Sigmoid colon (tissue), 7 donors: ENCODE data around the gene SIGMAR1. TPM values are rescaled to one million over a fixed set of nuclear protein-coding genes. Genes with fewer than 3 reads are reported as not detected.

Experiments
- DNase-seq: peaks from one replicate; pipeline ENCODE4 v3.0.0-alpha.2; 2019
- H3K27ac ChIP-seq, 4 donors: fragments of 200-600 bp; sonication (generic); one replicate each; pipeline ENCODE4 v1.5.1; 2016 to 2019; ENCODE audit warnings: mild to moderate bottlenecking in 1 of 4
- H3K27me3 ChIP-seq, 3 donors: fragments of 200-600 bp; sonication (generic); one replicate each; pipeline ENCODE4 v1.5.1; 2019; ENCODE audit warnings: mild to moderate bottlenecking in 1 of 3
- H3K36me3 ChIP-seq, 4 donors: fragments of 200-600 bp; sonication (generic); one replicate each; pipeline ENCODE4 v1.5.1; 2016 to 2019
- H3K4me1 ChIP-seq, 4 donors: fragments of 200-600 bp; sonication (generic); one replicate each; pipeline ENCODE4 v1.5.1; 2017 to 2019
- H3K4me3 ChIP-seq, 4 donors: fragments of 200-600 bp; sonication (generic); one replicate each; pipeline ENCODE4 v1.5.1; 2017 to 2019; ENCODE audit warnings: mild to moderate bottlenecking in 2 of 4, moderate library complexity in 1 of 4
- H3K9me3 ChIP-seq, 4 donors: fragments of 200-600 bp in 3 of 4; sonication (generic) in 3 of 4; one replicate each; pipeline versions ENCODE4 v1.5.1 to v1.6.1; 2013 to 2019
- CTCF ChIP-seq, 4 experiments: fragments of 450-650 bp in 3 of 4; fragments of 200-600 bp in 1 of 4; IDR thresholded peaks; one replicate each; pipeline ENCODE4 v1.5.1; 2016 to 2019; ENCODE audit warnings: antibody characterized with exemption in 4 of 4, mild to moderate bottlenecking in 3 of 4, moderate library complexity in 2 of 4
- EP300 ChIP-seq, 4 donors: sonication (generic); formaldehyde crosslinking; IDR thresholded peaks; one replicate each; pipeline ENCODE4 v1.6.1; 2017; ENCODE audit warnings: antibody characterized with exemption in 4 of 4
- POLR2A ChIP-seq, 2 donors: fragments of 450-650 bp; IDR thresholded peaks; one replicate each; pipeline ENCODE4 v1.6.1; 2016; ENCODE audit warnings: antibody characterized with exemption in 2 of 2, mild to moderate bottlenecking in 2 of 2, moderate library complexity in 2 of 2
- POLR2AphosphoS5 ChIP-seq, 4 donors: sonication (generic); formaldehyde crosslinking; IDR thresholded peaks; one replicate each; pipeline ENCODE4 v1.6.1; 2017; ENCODE audit warnings: antibody characterized with exemption in 4 of 4
- WGBS, 2 donors: extraction: QIAGEN DNeasy Blood & Tissue Kit; methylation state at CpG; one replicate each; pipeline ENCODE4 v1.1.7; 2013; 5-methylcytosine and 5-hydroxymethylcytosine counted together
- intact Hi-C: fragments of 100-400 bp; cut with DNase I; formaldehyde crosslinking; loops from one replicate; pipeline ENCODE4 v1.15.1; 2023
- polyA plus RNA-seq, 3 donors: library from polyadenylated mRNA; stranded (reverse); fragments of 200-250 nt; gene quantifications; one replicate each; pipeline ENCODE4 v1.2.3, GENCODE V29; 2013
- total RNA-seq, 4 donors: library from RNA; depleted of rRNA; stranded (reverse); fragments of >200 nt; gene quantifications; one replicate each; pipeline ENCODE4 v1.1.0, GENCODE V29; 2016
- donor health status: healthy with polysubstance abuse.
- donor health status: Bipolar disorder and iron deficiency.
- donor health status: healthy.

SIGMAR1 gene
- total RNA-seq, result 10 to 100 TPM; 69.0 to 82.6 (median 72.6) TPM
- 10 to 100 TPM; 12.0 to 71.5 (median 13.2) TPM for polyA plus RNA-seq

DNA sequence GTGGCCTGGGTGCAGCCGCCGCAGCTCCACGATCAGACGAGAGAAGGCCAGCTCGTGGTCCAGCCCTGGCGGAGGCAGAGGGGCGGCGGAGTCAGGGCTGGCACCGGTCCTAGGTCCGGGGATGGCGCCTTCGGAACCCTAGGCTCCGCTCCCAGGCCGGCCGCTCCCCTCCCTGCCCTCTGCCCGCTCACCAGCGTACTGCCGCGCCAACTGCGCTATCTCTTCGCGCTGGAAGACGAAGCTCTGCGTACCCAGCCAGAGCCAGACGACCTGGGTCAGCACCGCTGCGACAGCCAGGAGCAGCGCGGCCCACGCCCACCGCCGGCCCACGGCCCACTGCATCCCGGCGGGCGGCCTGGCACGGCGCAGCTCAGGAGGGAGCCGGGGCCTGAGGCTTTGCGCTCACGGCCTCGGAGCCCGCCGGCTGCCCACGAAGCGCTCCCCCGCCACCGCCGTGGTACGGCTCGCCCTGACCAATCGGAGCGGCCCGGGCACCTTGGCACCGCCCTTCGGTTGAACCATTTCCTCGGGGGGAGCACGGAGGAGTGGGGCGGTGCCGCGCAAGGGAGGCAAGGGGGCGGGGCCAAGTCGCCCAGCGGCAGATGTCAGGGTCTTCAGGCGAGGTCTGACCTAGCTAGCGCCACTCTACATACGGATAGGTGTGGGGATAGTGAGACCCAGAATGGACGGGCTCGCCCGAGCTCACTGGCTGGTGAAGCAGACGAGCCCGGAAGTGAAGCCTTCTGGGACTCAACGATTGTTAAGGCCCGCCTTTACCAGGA is at the start of gene SIGMAR1:
Gene SIGMAR1 (minus strand): TSS at position 432 of the 782 bp plus-strand sequence. CDS start 90 bp downstream, at position 342.
- Histone ChIP-seq H3K27me3 (no peaks in the 10 kb centered on the region), H3K36me3 (peaks cover 0 to 12% (median 3%) of the 10 kb centered on the region in 4 donors), H3K4me3 (peak within 1 kb of the TSS; percentile 58 to 69 (median 65)), H3K4me1 (peaks cover 0 to 33% (median 30%) of the 10 kb centered on the region in 4 donors), H3K27ac (peak within 1 kb of the TSS; percentile 85 to 91 (median 87)), H3K9me3 (no peaks in the 10 kb centered on the region)
- TF ChIP-seq POLR2AphosphoS5 (IDR thresholded peaks at IDR 0.05), result peak; percentile 80 to 92 (median 88)
- TF ChIP-seq EP300 (IDR thresholded peaks at IDR 0.05), result no peak
- TF ChIP-seq POLR2A (IDR thresholded peaks at IDR 0.05), result peak; percentile 39 to 48
- no peak for TF ChIP-seq CTCF (IDR thresholded peaks at IDR 0.05)
- 0 to 1% methylated on average over 74 of the region's 74 CpGs for WGBS, 2 donors
- peak; percentile 97 for DNase-seq
- intact Hi-C loops, result no loop called here

DNA sequence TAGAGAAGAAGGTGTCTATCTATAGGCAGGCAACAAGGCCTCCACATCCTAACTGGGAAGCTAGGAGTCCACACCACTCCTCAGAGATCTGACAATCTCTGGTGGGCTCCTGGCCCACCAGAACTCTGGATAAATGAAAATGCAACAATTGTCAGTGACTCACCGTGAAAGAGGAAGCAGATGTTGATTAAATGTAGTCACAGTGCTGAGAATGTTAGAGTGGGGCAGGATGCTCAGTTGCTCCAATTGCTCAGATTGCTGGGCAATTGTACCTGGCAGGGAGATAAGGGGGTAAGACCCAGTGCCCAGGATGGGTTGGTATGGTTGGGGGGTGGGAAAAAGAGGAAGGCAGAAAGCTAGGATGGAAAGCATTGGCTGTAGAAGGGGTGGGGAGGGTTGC is 49.1 kb upstream of the SIGMAR1 start:
- intact Hi-C loops, result no loop called here
- H3K9me3 ChIP-seq, result no peaks in the 10 kb centered on the region
- TF ChIP-seq EP300 (IDR thresholded peaks at IDR 0.05), result no peak
- no peak for TF ChIP-seq CTCF (IDR thresholded peaks at IDR 0.05)
- TF ChIP-seq POLR2AphosphoS5 (IDR thresholded peaks at IDR 0.05), result no peak
- no peak for TF ChIP-seq POLR2A (IDR thresholded peaks at IDR 0.05)
- no peak overlapping the region for H3K27ac ChIP-seq
- peak; percentile 18 for DNase-seq
- no peak overlapping the region for H3K4me3 ChIP-seq
- H3K27me3 ChIP-seq, result no peaks in the 10 kb centered on the region
- peaks cover 0 to under 1% (median 0%) of the 10 kb centered on the region in 4 donors for H3K36me3 ChIP-seq
- H3K4me1 ChIP-seq, result no peaks in the 10 kb centered on the region
- WGBS, 2 donors, result 34 to 68% methylated on average over 1 of the region's 1 CpG

DNA sequence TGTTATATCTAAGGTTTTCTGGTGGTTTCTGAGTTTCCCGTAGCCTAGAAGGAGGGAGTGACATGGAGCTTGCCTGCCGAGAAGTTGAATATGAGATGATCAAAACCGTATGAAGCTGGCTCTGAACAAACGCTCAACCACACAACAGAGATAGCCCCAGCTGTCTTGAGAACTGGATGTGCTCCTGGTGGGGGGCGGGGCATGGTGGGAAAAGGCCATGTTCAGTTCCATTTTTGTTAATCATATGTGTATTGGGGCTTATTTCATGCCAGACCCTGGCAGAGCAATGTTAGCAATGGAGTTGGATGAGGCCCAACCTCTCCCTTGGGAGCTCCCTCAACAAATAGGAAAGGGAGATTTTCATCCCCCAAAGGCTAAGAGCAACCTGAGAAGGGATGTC is 48.6 kb upstream of the SIGMAR1 start:
- no peak for TF ChIP-seq CTCF (IDR thresholded peaks at IDR 0.05)
- TF ChIP-seq POLR2AphosphoS5 (IDR thresholded peaks at IDR 0.05), result no peak
- TF ChIP-seq EP300 (IDR thresholded peaks at IDR 0.05), result no peak
- WGBS, 2 donors, result 85 to 89% methylated on average over 5 of the region's 5 CpGs
- Histone ChIP-seq H3K4me1 (no peaks in the 10 kb centered on the region), H3K9me3 (no peaks in the 10 kb centered on the region), H3K27ac (no peak overlapping the region), H3K4me3 (no peak overlapping the region), H3K36me3 (peaks cover 0 to 5% (median 0%) of the 10 kb centered on the region in 4 donors), H3K27me3 (no peaks in the 10 kb centered on the region)
- DNase-seq, result no peak
- intact Hi-C loops, result no loop called here

- DNase-seq, result no peak
- intact Hi-C loops, result no loop called here
- Histone ChIP-seq H3K4me1 (no peaks in the 10 kb centered on the region), H3K9me3 (no peaks in the 10 kb centered on the region), H3K27ac (no peak overlapping the region), H3K36me3 (peaks cover 0 to 9% (median 0%) of the 10 kb centered on the region in 4 donors), H3K4me3 (no peak overlapping the region), H3K27me3 (no peaks in the 10 kb centered on the region)
- 79 to 82% methylated on average over 4 of the region's 4 CpGs for WGBS, 2 donors
- TF ChIP-seq POLR2A (IDR thresholded peaks at IDR 0.05) (no peak), POLR2AphosphoS5 (IDR thresholded peaks at IDR 0.05) (no peak), EP300 (IDR thresholded peaks at IDR 0.05) (no peak), CTCF (IDR thresholded peaks at IDR 0.05) (no peak)
Observed at GRCh38 chr9:34685591-34685990, 48.0 kb upstream of the SIGMAR1 start.
